Chondrocyte (in vitro differentiated cells): ENCODE results near the gene INTS6L. TPM values are rescaled to one million over a fixed set of nuclear protein-coding genes. Genes with fewer than 3 reads are reported as not detected.

Experiments used
- DNase-seq: peaks from one replicate; pipeline ENCODE4 v3.0.0; 2021; ENCODE audit warnings: mixed read lengths, low spot score
- H3K27ac Mint-ChIP-seq: one replicate; pipeline ENCODE4 v1.8.0; 2021; ENCODE audit warnings: mild to moderate bottlenecking, moderate library complexity, mixed read lengths; ENCODE audit not compliant: unreplicated experiment
- H3K27me3 Mint-ChIP-seq: 2 replicates; pipeline ENCODE4 v1.8.0; 2021; ENCODE audit warnings: low read depth, mixed read lengths
- H3K36me3 Mint-ChIP-seq: 2 replicates; pipeline ENCODE4 v1.8.0; 2021; ENCODE audit warnings: low read depth, mixed read lengths
- H3K4me1 Mint-ChIP-seq: 2 replicates; pipeline ENCODE4 v1.8.0; 2021; ENCODE audit warnings: low read depth, mild to moderate bottlenecking, mixed read lengths
- H3K4me3 Mint-ChIP-seq: one replicate; pipeline ENCODE4 v1.8.0; 2021; ENCODE audit warnings: mild to moderate bottlenecking, moderate library complexity, mixed read lengths; ENCODE audit not compliant: unreplicated experiment
- H3K9me3 Mint-ChIP-seq: 2 replicates; pipeline ENCODE4 v1.8.0; 2021; ENCODE audit warnings: low read depth, mixed read lengths
- total RNA-seq: library from RNA; stranded (reverse); gene quantifications from 3 replicates; pipeline ENCODE4 v1.2.1, GENCODE V29; 2021
- TF ChIP-seq, protein P1 (sequence below): fragments of 200-600 bp; sonication (generic); IDR thresholded peaks from 2 replicates; pipeline ENCODE4 v1.5.0; 2021; ENCODE audit warnings: antibody characterized with exemption, mild to moderate bottlenecking, moderate library complexity

INTS6L gene
- total RNA-seq, 1 donor from 2014 or later: 6.0 TPM

DNA sequence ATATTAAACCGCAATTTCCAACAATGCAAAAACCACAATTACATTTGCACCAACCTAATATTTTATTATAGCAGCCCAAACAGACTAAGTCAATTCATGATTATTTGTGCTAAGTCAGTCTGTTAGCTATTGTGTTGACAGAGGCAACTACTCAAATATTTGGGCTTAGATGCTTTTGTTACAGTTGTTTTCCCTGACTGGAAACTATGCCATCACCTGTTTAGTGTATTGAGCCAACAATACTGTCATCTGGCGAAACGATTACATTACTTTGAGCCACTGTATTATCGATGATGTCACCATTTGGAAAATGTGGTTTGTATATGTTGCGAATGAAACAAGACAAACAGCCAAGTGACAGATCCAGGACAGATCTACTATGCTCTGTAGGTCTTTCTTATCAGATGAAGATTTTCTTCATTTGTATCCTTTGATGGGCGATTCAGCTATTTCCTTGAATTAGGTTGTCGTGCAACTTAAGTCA lies 38.7 kb upstream of the INTS6L start:
- no peak overlapping the region for H3K4me3 Mint-ChIP-seq
- H3K9me3 Mint-ChIP-seq: no peaks in the 10 kb centered on the region
- TF ChIP-seq, protein P1, sequence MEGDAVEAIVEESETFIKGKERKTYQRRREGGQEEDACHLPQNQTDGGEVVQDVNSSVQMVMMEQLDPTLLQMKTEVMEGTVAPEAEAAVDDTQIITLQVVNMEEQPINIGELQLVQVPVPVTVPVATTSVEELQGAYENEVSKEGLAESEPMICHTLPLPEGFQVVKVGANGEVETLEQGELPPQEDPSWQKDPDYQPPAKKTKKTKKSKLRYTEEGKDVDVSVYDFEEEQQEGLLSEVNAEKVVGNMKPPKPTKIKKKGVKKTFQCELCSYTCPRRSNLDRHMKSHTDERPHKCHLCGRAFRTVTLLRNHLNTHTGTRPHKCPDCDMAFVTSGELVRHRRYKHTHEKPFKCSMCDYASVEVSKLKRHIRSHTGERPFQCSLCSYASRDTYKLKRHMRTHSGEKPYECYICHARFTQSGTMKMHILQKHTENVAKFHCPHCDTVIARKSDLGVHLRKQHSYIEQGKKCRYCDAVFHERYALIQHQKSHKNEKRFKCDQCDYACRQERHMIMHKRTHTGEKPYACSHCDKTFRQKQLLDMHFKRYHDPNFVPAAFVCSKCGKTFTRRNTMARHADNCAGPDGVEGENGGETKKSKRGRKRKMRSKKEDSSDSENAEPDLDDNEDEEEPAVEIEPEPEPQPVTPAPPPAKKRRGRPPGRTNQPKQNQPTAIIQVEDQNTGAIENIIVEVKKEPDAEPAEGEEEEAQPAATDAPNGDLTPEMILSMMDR: no peak
- H3K36me3 Mint-ChIP-seq: no peaks in the 10 kb centered on the region
- H3K4me1 Mint-ChIP-seq: no peaks in the 10 kb centered on the region
- no peak for DNase-seq
- H3K27me3 Mint-ChIP-seq: peaks cover 2% of the 10 kb centered on the region
- no peak overlapping the region for H3K27ac Mint-ChIP-seq

DNA sequence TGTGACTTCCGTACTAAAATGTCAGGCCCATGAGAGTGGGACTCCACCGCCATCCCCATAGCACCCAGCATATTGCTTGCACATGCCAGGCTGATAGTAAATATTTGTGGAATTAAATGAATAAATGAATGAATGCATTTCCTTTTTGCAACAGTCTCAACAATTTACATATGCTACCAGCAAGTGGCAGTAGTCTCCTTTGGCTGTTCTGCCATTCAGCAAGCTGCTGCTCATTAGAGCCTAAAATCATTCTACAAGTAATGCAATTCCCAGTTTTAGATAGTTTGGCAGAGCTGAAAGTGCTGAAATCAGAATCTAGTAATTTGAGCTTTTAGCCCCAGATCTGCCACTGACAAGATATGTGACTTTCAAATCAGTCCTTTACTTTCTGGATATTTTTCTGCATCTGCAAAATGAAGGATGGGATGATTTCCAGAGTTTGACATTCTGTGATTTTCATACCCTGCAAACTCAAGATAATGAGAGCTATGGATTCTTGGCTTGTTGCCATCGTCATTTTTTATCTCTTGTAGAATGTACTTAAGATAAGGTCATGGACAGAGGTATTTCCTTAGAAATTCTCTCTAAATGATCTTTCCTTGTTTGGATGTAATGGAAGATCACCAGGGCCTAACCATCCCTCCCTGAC lies 35.7 kb upstream of the INTS6L start:
- no peak overlapping the region for H3K4me3 Mint-ChIP-seq
- no peaks in the 10 kb centered on the region for H3K36me3 Mint-ChIP-seq
- H3K9me3 Mint-ChIP-seq: no peaks in the 10 kb centered on the region
- no peak for DNase-seq
- TF ChIP-seq, protein P1: peak; percentile 82
- no peaks in the 10 kb centered on the region for H3K27me3 Mint-ChIP-seq
- H3K27ac Mint-ChIP-seq: no peak overlapping the region
- H3K4me1 Mint-ChIP-seq: no peaks in the 10 kb centered on the region

GRCh38 chrX:135489542-135489941 lies 30.9 kb upstream of the INTS6L start:
- TF ChIP-seq, protein P1: no peak
- H3K4me3 Mint-ChIP-seq: no peak overlapping the region
- peaks cover 3% of the 10 kb centered on the region for H3K9me3 Mint-ChIP-seq
- DNase-seq: no peak
- H3K27me3 Mint-ChIP-seq: no peaks in the 10 kb centered on the region
- H3K27ac Mint-ChIP-seq: no peak overlapping the region
- no peaks in the 10 kb centered on the region for H3K4me1 Mint-ChIP-seq
- no peaks in the 10 kb centered on the region for H3K36me3 Mint-ChIP-seq

- Mint-ChIP-seq H3K27me3 (no peaks in the 10 kb centered on the region), H3K27ac (no peak overlapping the region), H3K4me3 (no peak overlapping the region), H3K9me3 (peaks cover 3% of the 10 kb centered on the region), H3K36me3 (no peaks in the 10 kb centered on the region), H3K4me1 (no peaks in the 10 kb centered on the region)
- no peak for DNase-seq
- TF ChIP-seq, protein P1: no peak
Measured at GRCh38 chrX:135490979-135491514, 29.4 kb upstream of the INTS6L start.

DNA sequence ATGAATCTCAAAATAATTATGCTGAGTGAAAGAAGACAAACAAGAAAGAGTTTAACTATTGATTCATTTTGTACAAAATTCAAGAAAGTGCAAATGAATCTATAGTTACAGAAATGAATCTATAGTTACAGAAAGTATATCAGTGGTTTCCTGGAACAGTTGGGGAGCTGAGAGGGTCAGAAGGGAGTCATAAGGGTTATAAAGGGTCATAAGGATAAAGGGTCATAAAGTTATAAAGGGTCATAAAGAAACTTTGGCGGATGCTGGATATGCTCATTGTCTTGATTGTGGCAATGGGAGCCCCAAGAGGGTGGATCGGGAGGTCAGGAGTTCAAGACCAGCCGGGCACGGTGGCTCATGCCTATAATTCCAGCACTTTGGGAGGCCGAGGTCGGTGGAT lies 26.0 kb upstream of the INTS6L start:
- peaks cover 3% of the 10 kb centered on the region for H3K9me3 Mint-ChIP-seq
- no peaks in the 10 kb centered on the region for H3K4me1 Mint-ChIP-seq
- DNase-seq: no peak
- TF ChIP-seq, protein P1: no peak
- no peaks in the 10 kb centered on the region for H3K36me3 Mint-ChIP-seq
- H3K4me3 Mint-ChIP-seq: no peak overlapping the region
- no peak overlapping the region for H3K27ac Mint-ChIP-seq
- H3K27me3 Mint-ChIP-seq: peaks cover 5% of the 10 kb centered on the region
